Liver (tissue), 9 donors: ENCODE data around the gene PTH2. TPM values are rescaled to one million over a fixed set of nuclear protein-coding genes. Genes with fewer than 3 reads are reported as not detected.

Experiments used
- DNase-seq: peaks from one replicate; pipeline ENCODE4 v3.0.0-alpha.2; 2017; ENCODE audit warnings: low spot score
- H3K27ac ChIP-seq, 2 donors: one replicate each; pipeline ENCODE4 v1.7.0; 2013; ENCODE audit warnings: inconsistent platforms in 2 of 2, low read length in 2 of 2, control low read depth in 1 of 2, low read depth in 1 of 2, mild to moderate bottlenecking in 1 of 2
- H3K27me3 ChIP-seq, 4 donors: one replicate each; pipeline versions ENCODE4 v1.6.1 to v1.7.0; 2013; ENCODE audit warnings: low read length in 3 of 4, inconsistent platforms in 1 of 4, mild to moderate bottlenecking in 1 of 4, moderate library complexity in 1 of 4; ENCODE audit not compliant: control insufficient read depth in 4 of 4, insufficient read depth in 4 of 4
- H3K36me3 ChIP-seq, 4 donors: one replicate each; pipeline versions ENCODE4 v1.6.1 to v1.7.0; 2013; ENCODE audit warnings: low read length in 3 of 4, mild to moderate bottlenecking in 3 of 4, low read depth in 1 of 4, moderate library complexity in 1 of 4; ENCODE audit not compliant: control insufficient read depth in 4 of 4, insufficient read depth in 3 of 4
- H3K4me1 ChIP-seq, 4 donors: one replicate each; pipeline versions ENCODE4 v1.6.1 to v1.7.0; 2013; ENCODE audit warnings: low read length in 3 of 4, mild to moderate bottlenecking in 3 of 4, moderate library complexity in 1 of 4; ENCODE audit not compliant: control insufficient read depth in 4 of 4, insufficient read depth in 4 of 4
- H3K4me3 ChIP-seq, 3 donors: one replicate each; pipeline versions ENCODE4 v1.6.1 to v1.7.0; 2013; ENCODE audit warnings: low read length in 3 of 3, control low read depth in 1 of 3, low read depth in 1 of 3, mild to moderate bottlenecking in 1 of 3
- H3K9ac ChIP-seq, 2 donors: one replicate each; pipeline ENCODE4 v1.7.0; 2013; ENCODE audit warnings: low read length in 2 of 2, mild to moderate bottlenecking in 2 of 2, moderate library complexity in 2 of 2, control low read depth in 1 of 2, low read depth in 1 of 2
- H3K9me3 ChIP-seq, 4 donors: one replicate each; pipeline versions ENCODE4 v1.6.1 to v1.7.0; 2013; ENCODE audit warnings: low read length in 3 of 4; ENCODE audit not compliant: control insufficient read depth in 4 of 4
- ATF3 ChIP-seq: IDR thresholded peaks from 2 replicates; pipeline ENCODE4 v1.6.1; 2016; ENCODE audit warnings: antibody characterized with exemption
- CTCF ChIP-seq: fragments of 150-350 bp; IDR thresholded peaks from 2 replicates; pipeline ENCODE4 v1.5.1; 2017; ENCODE audit warnings: improper control_type of control experiment, low read depth, low read length; ENCODE audit not compliant: missing input control
- EGR1 ChIP-seq, 2 donors: IDR thresholded peaks; 2 replicates each; pipeline ENCODE4 v1.6.1; 2016 to 2018; ENCODE audit warnings: antibody characterized with exemption in 2 of 2, low read depth in 2 of 2
- FOXA1 ChIP-seq: IDR thresholded peaks from 2 replicates; pipeline ENCODE4 v1.6.1; 2016; ENCODE audit warnings: antibody characterized with exemption
- FOXA2 ChIP-seq: IDR thresholded peaks from 2 replicates; pipeline ENCODE4 v1.6.1; 2016; ENCODE audit warnings: antibody characterized with exemption
- GABPA ChIP-seq, 2 donors: IDR thresholded peaks in 1 of 2; conservative IDR thresholded peaks in 1 of 2; 2 replicates each; pipeline ENCODE4 v1.6.1; 2016; ENCODE audit warnings: antibody characterized with exemption in 2 of 2, mild to moderate bottlenecking in 1 of 2, moderate library complexity in 1 of 2
- HNF4A ChIP-seq, 2 donors: conservative IDR thresholded peaks; 2 replicates each; pipeline ENCODE4 v1.6.1; 2016; ENCODE audit warnings: antibody characterized with exemption in 2 of 2, mild to moderate bottlenecking in 2 of 2
- HNF4G ChIP-seq: IDR thresholded peaks from 2 replicates; pipeline ENCODE4 v1.6.1; 2016; ENCODE audit warnings: antibody characterized with exemption
- JUND ChIP-seq, 2 donors: IDR thresholded peaks; 2 replicates each; pipeline ENCODE4 v1.6.1; 2016; ENCODE audit warnings: antibody characterized with exemption in 2 of 2
- MAX ChIP-seq: IDR thresholded peaks from 2 replicates; pipeline ENCODE4 v1.6.1; 2016; ENCODE audit warnings: antibody characterized with exemption
- NR2F2 ChIP-seq: IDR thresholded peaks from 2 replicates; pipeline ENCODE4 v1.6.1; 2016; ENCODE audit warnings: antibody characterized with exemption
- RAD21 ChIP-seq, 2 donors: IDR thresholded peaks; 2 replicates each; pipeline ENCODE4 v1.6.1; 2016; ENCODE audit warnings: antibody characterized with exemption in 2 of 2, mild to moderate bottlenecking in 2 of 2
- REST ChIP-seq: IDR thresholded peaks from 2 replicates; pipeline ENCODE4 v1.6.1; 2016; ENCODE audit warnings: antibody characterized with exemption, mild to moderate bottlenecking
- RXRA ChIP-seq, 2 donors: IDR thresholded peaks; 2 replicates each; pipeline ENCODE4 v1.6.1; 2017 to 2018; ENCODE audit warnings: antibody characterized with exemption in 2 of 2, mild to moderate bottlenecking in 1 of 2
- SP1 ChIP-seq: IDR thresholded peaks from 2 replicates; pipeline ENCODE4 v1.6.1; 2018; ENCODE audit warnings: antibody characterized with exemption, mild to moderate bottlenecking
- TAF1 ChIP-seq: conservative IDR thresholded peaks from 2 replicates; pipeline ENCODE4 v1.6.1; 2016; ENCODE audit warnings: antibody characterized with exemption, mild to moderate bottlenecking
- YY1 ChIP-seq: IDR thresholded peaks from 2 replicates; pipeline ENCODE4 v1.6.1; 2016; ENCODE audit warnings: antibody characterized with exemption, mild to moderate bottlenecking
- ZBTB33 ChIP-seq: IDR thresholded peaks from 2 replicates; pipeline ENCODE4 v1.6.1; 2016; ENCODE audit warnings: antibody characterized with exemption
- WGBS: extraction: QIAGEN DNeasy Blood & Tissue Kit; methylation state at CpG from one replicate; pipeline ENCODE4 v1.1.7; 2013; 5-methylcytosine and 5-hydroxymethylcytosine counted together
- polyA plus RNA-seq, 2 donors: library from polyadenylated mRNA; stranded (reverse) in 1 of 2; unstranded in 1 of 2; fragments of 200-250 nt in 1 of 2; fragments of >200 nt in 1 of 2; fragmentation: Nextera tagmentation in 1 of 2; extraction: Ambion mirVana in 1 of 2; gene quantifications; one replicate each; pipeline versions ENCODE4 v1.2.1 to v1.2.3, GENCODE V29; 2013 to 2015
- total RNA-seq, 2 donors: library from RNA; depleted of rRNA; stranded (reverse); fragments of >200 nt; gene quantifications; one replicate each; pipeline ENCODE4 v1.2.3, GENCODE V29; 2014
- donor health status: healthy.
- donor health status: healthy.
- donor health status: healthy.
- donor health status: healthy.
- donor health status: healthy.

PTH2 gene
- total and polyA plus RNA-seq, 4 donors, result not detected

GRCh38 chr19:49383599-49383998 is 39.6 kb downstream of the PTH2 start (continued):
- TF ChIP-seq REST (no peak), SP1 (no peak)

GRCh38 chr19:49382639-49383038 is 40.6 kb downstream of the PTH2 start:
- no peak overlapping the region for H3K27ac ChIP-seq
- whole genome bisulfite sequencing, result 95% methylated on average over 5 of the region's 5 CpGs
- no peak overlapping the region for H3K9ac ChIP-seq
- no peak for DNase-seq
- H3K4me1 ChIP-seq, result no peaks in the 10 kb centered on the region
- TF ChIP-seq FOXA2, result no peak
- no peak for TF ChIP-seq NR2F2
- no peak for TF ChIP-seq EGR1 (IDR thresholded peaks at IDR 0.05; ENCODE audit: low read depth in 2 of 2)
- no peak for TF ChIP-seq JUND (IDR thresholded peaks at IDR 0.05)
- TF ChIP-seq MAX, result no peak
- no peak for TF ChIP-seq ATF3
- no peak for TF ChIP-seq TAF1
- no peak for TF ChIP-seq HNF4G
- TF ChIP-seq ZBTB33, result no peak
- no peak for TF ChIP-seq YY1
- no peak for TF ChIP-seq GABPA (IDR thresholded peaks at IDR 0.05 in 1 of 2, conservative IDR thresholded peaks at IDR 0.05 in 1 of 2)
- TF ChIP-seq CTCF, result no peak
- TF ChIP-seq HNF4A (conservative IDR thresholded peaks at IDR 0.05), result no peak
- TF ChIP-seq SP1, result no peak
- no peak for TF ChIP-seq RXRA (IDR thresholded peaks at IDR 0.05)
- no peak for TF ChIP-seq REST
- no peak for TF ChIP-seq FOXA1
- TF ChIP-seq RAD21 (IDR thresholded peaks at IDR 0.05), result no peak
- H3K27me3 ChIP-seq, result no peaks in the 10 kb centered on the region
- H3K4me3 ChIP-seq, result no peak overlapping the region
- peaks cover 0 to 2% (median under 1%) of the 10 kb centered on the region in 4 donors for H3K9me3 ChIP-seq
- H3K36me3 ChIP-seq, result no peaks in the 10 kb centered on the region
